ENCODE data around the gene FRMD4A. TPM values are rescaled to one million over a fixed set of nuclear protein-coding genes. Genes with fewer than 3 reads are reported as not detected.

Gene FRMD4A
- total and polyA plus RNA-seq, 10 of the 15 experiments (the other 5 are each of a cell fraction or from before 2014, with no cell fraction given): 17.8 to 75.2 (median 39.1) TPM

DNA sequence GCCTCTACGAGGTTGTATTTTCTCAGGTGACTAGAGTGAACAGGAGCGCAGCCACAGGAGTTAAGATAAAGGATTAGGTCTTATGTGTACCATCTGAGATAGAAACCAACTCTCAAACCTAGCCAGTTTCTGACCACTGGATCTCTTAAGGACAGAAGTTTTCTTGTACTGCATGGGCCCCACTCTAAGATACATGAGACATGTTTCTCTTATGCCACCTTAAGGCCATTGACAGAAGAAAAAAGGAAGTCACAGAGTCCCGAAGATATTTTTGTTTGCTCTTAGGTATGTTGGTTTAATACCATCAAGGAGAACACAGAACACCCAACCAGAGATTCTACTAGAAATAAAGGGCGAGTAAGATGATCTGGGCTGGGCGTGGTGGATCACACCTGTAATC is 335.8 kb downstream of the FRMD4A start:
- H2AFZ ChIP-seq (ENCODE audit: control insufficient read depth, low read depth, low read length): no peak overlapping the region
- H3K4me3 ChIP-seq: no peak overlapping the region
- H4K20me1 ChIP-seq (ENCODE audit: control insufficient read depth, insufficient read depth): no peaks in the 10 kb centered on the region
- H3K79me2 ChIP-seq (ENCODE audit: control insufficient read depth, insufficient read depth, low read length): peaks cover 6% of the 10 kb centered on the region
- intact Hi-C loops (cut with micrococcal nuclease; ENCODE audit: unreplicated experiment): no loop called here
- no peaks in the 10 kb centered on the region for H3K27me3 ChIP-seq (replicated peaks in 1 of 2; ENCODE audit: control insufficient read depth in 2 of 2, insufficient read depth in 2 of 2, low read length in 1 of 2)
- H3K27ac ChIP-seq (ENCODE audit: control insufficient read depth, insufficient read depth): no peak overlapping the region
- in situ Hi-C loops (cut with MboI): no loop called here
- ChIA-PET POLR2A (interaction anchor here (0.7 kb wide), 1 partner anchor 81 kb away, joined by 4 read pairs; no protein-coding TSS in a partner anchor), SMC1A (ENCODE audit: uncharacterized antibody, unreplicated experiment) (no interaction called here), CTCF (no interaction called here), RAD21 (ENCODE audit: unreplicated experiment) (interaction anchor here (1.1 kb wide), 1 partner anchor 10 kb away, joined by 3 read pairs; no protein-coding TSS in a partner anchor)
- no peaks in the 10 kb centered on the region; a peak in 2 of 4 replicates for H3K36me3 ChIP-seq (ENCODE audit: control insufficient read depth in 2 of 2, insufficient read depth in 2 of 2, low read length in 1 of 2)
- 13% methylated on average over 5 of the region's 5 CpGs for WGBS (ENCODE audit: insufficient coverage, insufficient replicate concordance, low lambda C conversion rate, missing lambda C conversion rate)
- H3K4me1 ChIP-seq (ENCODE audit: control insufficient read depth, insufficient read depth, low read length): no peaks in the 10 kb centered on the region
- DNase-seq (ENCODE audit: low read depth, low spot score): no peak
- TF ChIP-seq RAD21 (IDR thresholded peaks at IDR 0.05; ENCODE audit: insufficient read depth, low read depth, low read length): peak; percentile 31
- TF ChIP-seq, protein P1, sequence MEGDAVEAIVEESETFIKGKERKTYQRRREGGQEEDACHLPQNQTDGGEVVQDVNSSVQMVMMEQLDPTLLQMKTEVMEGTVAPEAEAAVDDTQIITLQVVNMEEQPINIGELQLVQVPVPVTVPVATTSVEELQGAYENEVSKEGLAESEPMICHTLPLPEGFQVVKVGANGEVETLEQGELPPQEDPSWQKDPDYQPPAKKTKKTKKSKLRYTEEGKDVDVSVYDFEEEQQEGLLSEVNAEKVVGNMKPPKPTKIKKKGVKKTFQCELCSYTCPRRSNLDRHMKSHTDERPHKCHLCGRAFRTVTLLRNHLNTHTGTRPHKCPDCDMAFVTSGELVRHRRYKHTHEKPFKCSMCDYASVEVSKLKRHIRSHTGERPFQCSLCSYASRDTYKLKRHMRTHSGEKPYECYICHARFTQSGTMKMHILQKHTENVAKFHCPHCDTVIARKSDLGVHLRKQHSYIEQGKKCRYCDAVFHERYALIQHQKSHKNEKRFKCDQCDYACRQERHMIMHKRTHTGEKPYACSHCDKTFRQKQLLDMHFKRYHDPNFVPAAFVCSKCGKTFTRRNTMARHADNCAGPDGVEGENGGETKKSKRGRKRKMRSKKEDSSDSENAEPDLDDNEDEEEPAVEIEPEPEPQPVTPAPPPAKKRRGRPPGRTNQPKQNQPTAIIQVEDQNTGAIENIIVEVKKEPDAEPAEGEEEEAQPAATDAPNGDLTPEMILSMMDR (IDR thresholded peaks at IDR 0.05 in 2 of 3, conservative IDR thresholded peaks at IDR 0.05 in 1 of 3; ENCODE audit: control insufficient read depth in 2 of 3, extremely low read depth in 1 of 3, insufficient read depth in 1 of 3, low read depth in 3 of 3, low read length in 3 of 3): peak in 1 of 3 experiments; percentile 21; a peak in 1 of 6 replicates
- TF ChIP-seq SMC3 (IDR thresholded peaks at IDR 0.05; ENCODE audit: borderline replicate concordance, low read length): peak; percentile 19; the same call in 1 of the 2 replicates
- TF ChIP-seq HDGF (IDR thresholded peaks at IDR 0.05): no peak
- no peak for TF ChIP-seq NR2C2 (IDR thresholded peaks at IDR 0.05; ENCODE audit: borderline replicate concordance, control insufficient read depth, insufficient read length, low read depth)
- no peak for TF ChIP-seq HDAC6 (IDR thresholded peaks at IDR 0.05; ENCODE audit: unreplicated experiment)
- TF ChIP-seq SPI1 (IDR thresholded peaks at IDR 0.05; ENCODE audit: borderline replicate concordance, insufficient read depth, low read depth, low read length): peak; percentile 36; the same call in 1 of the 2 replicates
- no peak for TF ChIP-seq MTA2 (IDR thresholded peaks at IDR 0.05; ENCODE audit: low read depth)
- no peak for TF ChIP-seq CREB1 (IDR thresholded peaks at IDR 0.05; ENCODE audit: low read depth)
- no peak for TF ChIP-seq YY1 (IDR thresholded peaks at IDR 0.05; ENCODE audit: low read depth, low read length)
- ATAC-seq: peak; percentile 63
- no TSS peak for BruUV-seq (replicated peaks)
- no peak overlapping the region for H3K9ac ChIP-seq (ENCODE audit: control insufficient read depth, insufficient read depth, low read length)
- H3K9me3 ChIP-seq (replicated peaks; ENCODE audit: control insufficient read depth, insufficient read depth, low read length): peaks cover 5% of the 10 kb centered on the region; the same call in 2 of the 3 replicates
- no peak for FAIRE-seq
- H3K4me2 ChIP-seq (ENCODE audit: control insufficient read depth, insufficient read depth): no peak overlapping the region

Measured in GM12878 (cell line).